Left lung (tissue), 10 donors: ENCODE measurements around the gene DHX36. TPM values are rescaled to one million over a fixed set of nuclear protein-coding genes. Genes with fewer than 3 reads are reported as not detected.

Source experiments
- ATAC-seq: fragments of 200-7000 bp; cut with Tn5 transposase; one replicate; pipeline ENCODE4 v1.9.1; 2020; ENCODE audit warnings: moderate library complexity
- DNase-seq, 4 donors: peaks; one replicate each; pipeline ENCODE4 v3.0.0-alpha.2; 2013 to 2020
- H3K27ac ChIP-seq, 2 donors: fragments of 200-600 bp; sonication (generic) in 1 of 2; one replicate each; pipeline versions ENCODE4 v1.5.0 to v1.8.0; 2020 to 2021
- H3K27me3 ChIP-seq, 2 donors: fragments of 200-600 bp; sonication (generic) in 1 of 2; one replicate each; pipeline versions ENCODE4 v1.5.0 to v1.8.0; 2020 to 2021
- H3K36me3 ChIP-seq, 2 donors: fragments of 200-600 bp; sonication (generic) in 1 of 2; one replicate each; pipeline versions ENCODE4 v1.5.0 to v1.8.0; 2020 to 2021
- H3K4me1 ChIP-seq, 2 donors: fragments of 200-600 bp; one replicate each; pipeline ENCODE4 v1.8.0; 2021
- H3K4me3 ChIP-seq, 2 donors: fragments of 200-600 bp; sonication (generic) in 1 of 2; one replicate each; pipeline versions ENCODE4 v1.5.0 to v1.8.0; 2020 to 2021; ENCODE audit warnings: mild to moderate bottlenecking in 1 of 2
- H3K9me3 ChIP-seq, 2 donors: fragments of 200-600 bp; sonication (generic) in 1 of 2; one replicate each; pipeline versions ENCODE4 v1.5.0 to v1.8.0; 2020 to 2021
- CTCF ChIP-seq, 2 donors: fragments of 200-600 bp; sonication (generic) in 1 of 2; IDR thresholded peaks; one replicate each; pipeline versions ENCODE4 v1.5.0 to v1.8.0; 2021; ENCODE audit warnings: antibody characterized with exemption in 2 of 2
- intact Hi-C, 2 donors: fragments of 100-400 bp; cut with DNase I; formaldehyde crosslinking; loops; one replicate each; pipeline versions ENCODE4 v1.11.2 to v1.14.2; 2022
- polyA plus RNA-seq, 6 donors: library from polyadenylated mRNA; unstranded; fragments of 120-200 nt; gene quantifications; one replicate each; pipeline ENCODE4 v1.2.1, GENCODE V29; 2013; ENCODE audit not compliant: insufficient read length in 6 of 6
- total RNA-seq, 2 donors: library from RNA; stranded (reverse); fragmentation: NEBNext Ultra II Directional; extraction: Animal tissue kit (Norgen Biotek cat#: 25700); gene quantifications; one replicate each; pipeline ENCODE4 v1.2.1, GENCODE V29; 2021
- donor health status: DM: no; HTN: yes; CAD: no.
- donor health status: DM: no; HTN: no; CAD: no.

The DHX36 gene
- total and polyA plus RNA-seq, 8 donors = 52.6 to 97.1 (median 76.8) TPM

DNA sequence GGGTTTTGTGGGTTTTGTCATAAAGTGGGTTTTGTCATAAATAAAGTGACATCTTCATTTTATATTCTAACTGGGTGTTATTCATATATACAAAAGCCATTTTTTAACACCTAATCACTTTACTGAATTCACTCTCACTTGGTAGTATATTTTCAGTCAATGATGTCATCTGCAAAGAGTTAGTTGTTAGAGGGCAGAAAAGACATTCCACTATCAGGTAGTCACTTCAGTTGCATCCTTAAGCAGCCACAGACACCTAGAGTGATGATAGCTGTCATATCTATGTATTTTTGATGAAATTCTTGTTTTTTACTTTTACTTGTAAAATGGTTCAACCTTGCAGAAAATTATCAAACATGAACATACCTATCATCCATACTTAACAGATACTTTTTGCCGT lies 89.0 kb downstream of the DHX36 start:
- Histone ChIP-seq H3K4me3 (no peak overlapping the region), H3K4me1 (no peaks in the 10 kb centered on the region), H3K27ac (no peak overlapping the region), H3K36me3 (no peaks in the 10 kb centered on the region), H3K27me3 (no peaks in the 10 kb centered on the region), H3K9me3 (no peaks in the 10 kb centered on the region)
- intact Hi-C loops = no loop called here
- ATAC-seq (no peak), DNase-seq (no peak)
- no peak for TF ChIP-seq CTCF (IDR thresholded peaks at IDR 0.05)

DNA sequence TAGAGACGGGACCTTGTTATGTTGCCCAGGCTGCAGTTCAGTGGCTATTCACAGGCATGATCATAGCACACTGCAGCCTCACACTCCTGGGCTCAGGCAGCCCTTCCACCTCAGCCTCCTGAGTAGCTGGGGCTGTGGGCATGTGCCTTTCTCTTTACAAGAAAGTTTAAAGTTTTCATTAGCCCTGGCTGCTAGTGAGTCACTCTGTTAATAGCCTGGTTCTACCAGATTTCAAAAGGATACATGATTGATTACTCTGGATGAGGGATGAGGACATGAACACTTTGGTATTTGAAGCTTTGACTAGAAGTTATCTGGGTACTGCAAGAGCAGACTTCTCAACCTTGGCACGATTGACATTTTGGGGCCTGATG lies 95.1 kb downstream of the DHX36 start:
- H3K4me1 ChIP-seq = peaks cover 0 to 8% of the 10 kb centered on the region in 2 donors
- no peaks in the 10 kb centered on the region for H3K9me3 ChIP-seq
- DNase-seq (no peak), ATAC-seq (peak; percentile 30)
- no peak overlapping the region for H3K4me3 ChIP-seq
- no peak for TF ChIP-seq CTCF (IDR thresholded peaks at IDR 0.05)
- no peaks in the 10 kb centered on the region for H3K36me3 ChIP-seq
- no peak overlapping the region for H3K27ac ChIP-seq
- H3K27me3 ChIP-seq = no peaks in the 10 kb centered on the region
- intact Hi-C loops = no loop called here

GRCh38 chr3:154228561-154229216 lies 95.6 kb downstream of the DHX36 start:
- DNase-seq (no peak), ATAC-seq (peak; percentile 86)
- no peak overlapping the region for H3K4me3 ChIP-seq
- no peaks in the 10 kb centered on the region for H3K27me3 ChIP-seq
- H3K36me3 ChIP-seq = no peaks in the 10 kb centered on the region
- TF ChIP-seq CTCF (IDR thresholded peaks at IDR 0.05) = no peak
- H3K9me3 ChIP-seq = no peaks in the 10 kb centered on the region
- intact Hi-C loops = no loop called here
- peaks cover 0 to 9% of the 10 kb centered on the region in 2 donors for H3K4me1 ChIP-seq
- H3K27ac ChIP-seq = no peak overlapping the region

DNA sequence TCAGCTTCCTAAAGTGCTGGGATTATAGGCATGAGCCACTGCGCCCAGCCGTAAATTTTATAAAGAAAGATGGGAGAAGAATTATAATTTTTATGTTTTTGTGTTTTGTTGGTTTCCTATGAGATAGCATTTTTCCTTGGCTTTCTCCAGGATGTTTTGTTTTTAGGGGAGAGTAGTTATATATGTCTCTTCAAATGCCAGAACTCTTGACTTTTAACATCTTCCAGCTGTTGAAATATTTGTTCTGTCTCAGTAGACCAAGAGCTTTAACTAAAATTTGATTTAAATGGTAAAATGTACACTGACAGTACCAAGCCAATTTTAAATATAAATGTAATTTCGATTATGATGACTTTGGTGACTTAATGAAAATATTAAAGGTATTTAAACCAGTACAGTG lies 96.8 kb downstream of the DHX36 start:
- peak in 2 of 4 donors; percentile 18 to 40 for DNase-seq
- no peaks in the 10 kb centered on the region for H3K27me3 ChIP-seq
- no peak for ATAC-seq
- H3K36me3 ChIP-seq = no peaks in the 10 kb centered on the region
- intact Hi-C loops = no loop called here
- no peak for TF ChIP-seq CTCF (IDR thresholded peaks at IDR 0.05)
- H3K4me3 ChIP-seq = no peak overlapping the region
- H3K9me3 ChIP-seq = no peaks in the 10 kb centered on the region
- H3K4me1 ChIP-seq = peaks cover 0 to 9% of the 10 kb centered on the region in 2 donors
- H3K27ac ChIP-seq = no peak overlapping the region

- Histone ChIP-seq H3K4me3 (no peak overlapping the region), H3K27ac (no peak overlapping the region), H3K9me3 (no peaks in the 10 kb centered on the region), H3K27me3 (no peaks in the 10 kb centered on the region), H3K4me1 (peaks cover 0 to 9% of the 10 kb centered on the region in 2 donors), H3K36me3 (no peaks in the 10 kb centered on the region)
- DNase-seq (no peak), ATAC-seq (no peak)
- TF ChIP-seq CTCF (IDR thresholded peaks at IDR 0.05) = no peak
- intact Hi-C loops = no loop called here
Observed at GRCh38 chr3:154225536-154225935, 98.8 kb downstream of the DHX36 start.
